Stimulated activated CD4-positive, alpha-beta T cell treated with anti-CD3 and anti-CD28 coated beads, Interleukin-2, amount 100 ng/mL, for 24 hours (primary cell): ENCODE results near the gene PPP2R2D.

ENCODE experiments used
- DNase-seq, 2 donors: peaks; one replicate each; pipeline ENCODE4 v3.0.0-alpha.2; 2020

The PPP2R2D gene

GRCh38 chr10:131954356-131954965 lies 53.7 kb downstream of the PPP2R2D start:
- no peak for DNase-seq

GRCh38 chr10:131955591-131956340 lies 55.0 kb downstream of the PPP2R2D start:
- no peak for DNase-seq

DNA sequence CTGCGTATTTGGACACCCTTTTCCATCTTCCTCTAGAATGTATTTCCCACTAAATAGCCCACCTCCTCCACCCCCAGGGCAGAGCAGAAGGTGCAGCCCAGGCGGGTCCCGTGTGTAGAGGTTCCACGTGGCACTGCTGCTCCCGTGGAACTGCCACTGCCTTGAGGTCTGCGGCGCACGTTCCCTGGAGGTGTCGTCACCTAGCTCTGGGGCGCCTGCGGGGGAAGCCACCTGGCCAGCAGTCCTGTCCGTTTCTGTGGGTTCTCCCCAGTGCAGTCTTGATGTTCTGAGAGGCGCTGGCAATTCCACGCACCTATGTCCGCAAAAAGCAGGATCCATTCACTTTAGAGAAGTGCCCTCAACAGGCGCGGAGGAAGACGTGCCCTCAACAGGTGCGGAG lies 59.0 kb downstream of the PPP2R2D start:
- no peak for DNase-seq

- DNase-seq: no peak
These were observed 59.8 kb downstream of the PPP2R2D start for GRCh38 chr10:131960631-131961046.

GRCh38 chr10:131961047-131961776 lies 60.4 kb downstream of the PPP2R2D start:
- no peak for DNase-seq

DNA sequence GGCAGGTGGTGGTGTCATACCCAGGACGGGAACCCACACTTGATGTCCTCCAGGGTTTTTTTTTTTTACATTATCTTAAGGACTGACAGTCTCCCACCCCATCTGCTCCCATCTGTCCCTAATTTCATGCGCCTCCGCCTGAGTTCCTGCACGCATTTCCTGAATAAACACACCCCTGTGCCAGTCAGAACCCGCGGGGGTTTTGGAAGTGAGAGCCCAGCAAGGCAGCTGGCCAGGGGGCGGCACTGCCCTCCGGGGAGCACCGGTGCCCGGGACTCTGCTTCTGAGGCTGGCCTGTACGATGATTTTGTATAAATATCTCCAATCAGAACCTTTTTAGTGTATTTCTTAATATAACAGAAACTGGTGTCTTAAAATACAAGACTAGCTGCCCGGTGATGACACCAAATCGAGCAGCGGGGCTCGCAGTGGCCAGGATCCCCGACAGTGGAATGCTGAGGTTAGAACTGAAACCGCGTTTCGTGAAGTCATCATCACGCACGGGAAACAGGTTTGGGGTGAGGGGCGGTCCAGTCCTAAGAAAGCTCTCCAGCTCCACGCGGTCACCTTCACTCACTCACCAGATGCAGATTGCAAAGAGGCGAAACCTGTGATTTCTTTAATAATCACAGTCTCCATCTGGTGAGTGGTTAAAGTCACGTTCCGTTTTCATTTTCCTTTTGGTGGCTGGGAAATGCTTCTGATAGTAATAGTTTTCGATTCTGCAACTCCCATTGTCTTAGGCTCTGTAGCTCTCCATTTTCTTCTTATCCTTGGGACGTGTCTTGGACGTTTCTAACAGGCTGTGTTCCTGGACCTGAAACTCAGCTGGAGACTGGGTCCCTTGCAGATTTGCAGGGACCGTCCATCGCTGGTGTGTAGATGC lies 61.2 kb downstream of the PPP2R2D start:
- no peak for DNase-seq

DNA sequence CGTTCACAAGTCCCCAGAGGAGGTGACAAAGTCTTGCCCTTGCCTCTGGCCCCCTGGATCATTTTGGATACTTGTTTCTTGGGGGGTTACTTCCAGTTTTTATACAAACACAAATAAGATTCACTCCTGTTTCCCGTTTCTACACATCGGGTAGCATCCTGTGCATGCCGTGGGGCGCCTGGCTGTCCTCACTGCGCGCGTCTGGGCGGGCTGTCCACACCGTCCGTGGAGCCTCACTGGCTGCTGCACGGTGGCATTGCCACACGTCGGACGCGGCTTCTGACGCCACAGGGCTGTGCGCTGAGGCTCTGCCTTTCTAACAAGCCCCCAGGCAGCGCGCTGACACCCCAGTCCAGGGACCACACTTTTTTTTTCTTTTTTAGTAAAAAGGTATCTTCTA lies 62.5 kb downstream of the PPP2R2D start:
- DNase-seq: no peak

GRCh38 chr10:131963811-131964210 lies 63.0 kb downstream of the PPP2R2D start:
- DNase-seq: no peak

DNA sequence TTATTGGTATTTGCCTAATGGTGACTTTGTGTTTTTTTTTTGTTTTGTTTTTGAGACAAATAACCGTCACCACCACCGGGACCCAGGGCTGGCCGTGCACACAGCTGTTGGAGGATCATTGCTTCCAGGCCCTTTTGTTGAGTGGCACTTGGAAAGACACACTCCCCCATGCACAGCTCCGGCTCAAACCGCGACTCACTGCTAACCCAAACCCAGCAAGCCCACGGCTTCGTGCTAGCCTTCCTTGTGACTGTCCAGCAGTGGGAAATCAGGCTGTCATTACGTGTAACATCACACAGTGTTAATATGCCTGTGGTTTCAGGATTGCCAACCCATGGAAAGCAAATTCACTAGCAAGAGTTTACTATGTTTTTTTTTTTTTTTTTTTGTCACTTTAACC lies 63.5 kb downstream of the PPP2R2D start:
- no peak for DNase-seq

- no peak for DNase-seq
These were observed 68.1 kb downstream of the PPP2R2D start for GRCh38 chr10:131968949-131969348.

- no peak for DNase-seq
These were observed 70.1 kb downstream of the PPP2R2D start for GRCh38 chr10:131970946-131971345.

GRCh38 chr10:131971591-131971990 lies 70.8 kb downstream of the PPP2R2D start:
- no peak for DNase-seq

- DNase-seq: peak; percentile 40 to 41
These were observed 71.8 kb downstream of the PPP2R2D start for GRCh38 chr10:131972474-131973071.

- DNase-seq: peak in 1 of 2 donors; percentile 16
These were observed 72.5 kb downstream of the PPP2R2D start for GRCh38 chr10:131973160-131973951.

DNA sequence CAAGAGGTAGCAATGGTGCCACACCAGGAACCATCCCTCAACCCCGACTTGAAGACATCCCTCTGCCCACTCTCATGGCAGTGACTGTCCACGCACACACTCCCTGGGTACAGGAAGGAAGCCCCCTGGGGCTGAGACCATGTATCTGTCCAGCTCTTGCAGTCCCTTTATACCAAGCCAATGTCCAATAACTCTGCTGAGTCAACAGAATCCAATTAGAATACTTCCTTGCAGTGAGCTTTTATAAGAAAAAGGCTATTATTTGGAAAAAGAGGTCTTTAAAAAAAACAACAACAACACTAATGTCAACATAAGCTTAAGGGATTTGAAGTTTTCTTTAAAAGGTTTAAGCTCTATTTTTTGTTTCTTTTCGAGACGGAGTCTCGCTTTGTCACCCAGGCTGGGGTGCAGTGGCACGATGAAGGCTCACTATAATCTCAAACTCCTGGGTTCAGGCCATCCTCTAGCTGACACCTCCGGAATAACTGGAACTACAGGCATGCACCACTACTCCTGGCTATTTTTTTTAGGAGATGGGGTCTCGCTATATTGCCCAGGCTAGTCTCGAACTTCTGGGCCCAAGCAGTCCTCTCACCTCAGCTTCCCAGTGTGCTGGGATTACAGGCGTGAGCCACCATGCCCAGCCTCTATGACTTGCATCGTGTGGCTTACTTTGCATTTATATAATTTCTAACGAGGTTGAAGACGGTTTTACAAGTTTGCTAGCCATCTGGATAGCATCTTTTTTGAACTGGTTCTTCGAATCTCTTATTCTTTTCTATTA lies 73.4 kb downstream of the PPP2R2D start:
- no peak for DNase-seq

- no peak for DNase-seq
These were observed 74.2 kb downstream of the PPP2R2D start for GRCh38 chr10:131975003-131975402.

GRCh38 chr10:131975796-131976195 lies 75.0 kb downstream of the PPP2R2D start:
- no peak for DNase-seq

GRCh38 chr10:131977323-131978096 lies 76.7 kb downstream of the PPP2R2D start:
- DNase-seq: no peak

DNA sequence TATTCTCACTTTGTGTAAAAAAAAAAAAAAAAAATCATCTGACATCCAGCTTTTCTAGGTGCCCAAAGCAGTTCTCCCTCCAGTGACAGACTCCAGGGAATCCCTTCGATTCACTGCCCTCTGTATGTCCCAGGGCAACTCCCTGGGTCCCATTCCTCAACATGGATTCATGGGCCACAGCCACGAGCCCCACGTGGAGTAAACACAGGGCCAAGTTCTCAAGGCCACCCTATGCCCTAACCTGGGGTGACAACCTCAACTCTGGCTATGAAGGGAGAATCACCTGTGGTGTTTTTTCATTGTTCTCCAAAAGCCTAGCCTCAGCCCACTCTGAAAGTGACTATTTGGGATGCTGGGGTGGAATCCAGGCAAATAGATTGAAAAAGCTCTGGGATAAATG lies 77.6 kb downstream of the PPP2R2D start:
- no peak for DNase-seq

DNA sequence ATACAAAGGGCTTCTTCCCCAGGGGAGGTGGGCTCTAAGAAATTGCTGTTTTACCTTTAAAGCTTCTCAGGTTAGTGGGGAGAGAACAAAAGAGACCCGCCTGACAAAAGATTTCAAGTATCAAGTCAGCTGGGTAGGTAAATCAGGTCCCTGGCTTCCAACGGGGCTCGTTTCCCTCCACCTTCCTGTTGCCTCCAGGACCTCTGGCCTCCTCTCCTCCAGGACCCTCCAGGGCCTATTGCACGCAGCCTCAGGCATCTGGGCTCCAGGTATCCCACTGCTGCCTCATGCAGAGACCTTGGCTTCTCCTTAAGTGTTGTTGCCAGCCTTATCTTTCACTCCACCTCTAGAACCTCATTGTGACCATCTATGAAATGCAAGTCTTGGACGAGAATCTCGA lies 78.0 kb downstream of the PPP2R2D start:
- DNase-seq: no peak
